Stimulated activated CD8-positive, alpha-beta memory T cell treated with anti-CD3 and anti-CD28 coated beads, Interleukin-15, amount 100 ng/mL, for 24 hours (primary cell): ENCODE measurements around the gene FEZF2.

Source experiments
- DNase-seq: peaks from one replicate; pipeline ENCODE4 v3.0.0-alpha.2; 2020; ENCODE audit warnings: low read depth

The FEZF2 gene

DNA sequence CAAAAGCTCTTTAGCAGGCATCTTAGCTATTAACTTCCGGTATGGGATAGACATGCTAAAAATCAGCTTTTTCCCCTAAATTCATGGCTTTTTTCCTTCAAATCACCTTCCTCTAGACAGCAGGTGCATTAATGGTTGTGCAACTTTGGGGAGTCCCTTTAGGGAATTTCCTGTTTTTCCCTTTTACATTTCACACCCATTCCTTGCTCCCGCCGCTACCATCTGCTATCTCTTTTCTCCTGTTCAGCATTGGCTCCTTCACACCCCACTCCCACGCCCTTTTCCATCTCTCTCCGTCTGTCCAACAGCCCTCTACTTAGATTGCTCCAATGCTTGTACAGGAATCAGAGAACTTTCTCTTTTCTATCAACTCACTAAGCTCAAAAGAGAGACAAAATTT lies 43.4 kb downstream of the FEZF2 start:
- DNase-seq, result no peak

DNA sequence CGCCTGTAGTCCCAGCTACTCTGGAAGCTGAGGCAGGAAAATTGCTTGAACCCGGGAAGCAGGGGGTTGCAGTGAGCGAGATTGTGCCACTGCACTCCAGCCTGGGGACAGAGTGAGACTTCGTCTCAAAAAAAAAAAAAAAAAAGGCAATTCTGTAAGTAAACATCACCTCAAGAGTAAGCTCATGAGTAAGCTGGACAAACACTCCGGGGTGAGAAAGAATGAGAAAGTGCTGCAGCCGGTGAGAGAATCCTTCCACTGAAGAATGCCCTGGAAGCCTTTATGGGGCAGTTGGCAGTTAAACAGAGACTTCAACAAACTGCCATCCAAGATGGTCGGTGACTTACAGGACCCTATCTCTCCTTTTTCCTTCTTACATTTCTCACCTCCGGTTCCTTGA lies 47.5 kb downstream of the FEZF2 start:
- no peak for DNase-seq

- no peak for DNase-seq
These were observed 50.1 kb downstream of the FEZF2 start for GRCh38 chr3:62323241-62323640.
